ENCODE results near the gene SLC6A6. TPM values are rescaled to one million over a fixed set of nuclear protein-coding genes. Genes with fewer than 3 reads are reported as not detected.

The SLC6A6 gene
- total and polyA plus RNA-seq, 4 donors: 14.3 to 19.7 (median 16.9) TPM

- Histone ChIP-seq H3K4me3 (ENCODE audit: low read depth, low read length) (no peak overlapping the region), H3K27me3 (ENCODE audit: control insufficient read depth, insufficient read depth, low read length) (no peaks in the 10 kb centered on the region), H3K27ac (ENCODE audit: low read depth, low read length) (no peak overlapping the region), H3K36me3 (ENCODE audit: control insufficient read depth, insufficient read depth, low read length) (no peaks in the 10 kb centered on the region), H3K4me1 (ENCODE audit: control insufficient read depth, insufficient read depth, low read length) (peaks cover 18% of the 10 kb centered on the region), H3K9me3 (ENCODE audit: control insufficient read depth, insufficient read depth, low read length) (no peaks in the 10 kb centered on the region)
- no peak for DNase-seq (ENCODE audit: low read depth in 4 of 6, low spot score in 6 of 6)
- 100% methylated on average over 1 of the region's 4 CpGs for WGBS (ENCODE audit: insufficient coverage)
Measured at GRCh38 chr3:14397046-14397445, 5.4 kb upstream of the SLC6A6 start.

DNA sequence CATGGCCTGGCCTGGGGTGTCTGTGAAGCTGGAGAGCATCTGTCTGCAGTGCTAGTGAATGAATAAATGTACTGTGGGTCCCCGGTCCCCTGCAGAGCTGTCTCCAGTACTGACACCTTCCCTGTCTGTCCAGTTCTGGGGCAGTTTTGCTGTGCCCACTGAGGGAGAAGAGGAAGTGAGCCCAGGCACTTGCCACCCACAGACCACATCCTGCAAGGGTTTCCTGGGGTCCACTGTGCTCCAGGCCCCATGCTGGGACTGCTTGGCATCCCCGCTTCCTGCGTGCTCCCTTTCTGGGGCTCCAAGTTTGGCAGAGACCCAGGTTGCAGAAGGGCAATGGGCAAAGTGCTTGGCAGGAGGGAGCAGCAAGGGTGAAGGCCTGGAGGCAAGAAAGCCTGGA lies 4.9 kb upstream of the SLC6A6 start:
- peaks cover 20% of the 10 kb centered on the region for H3K4me1 ChIP-seq (ENCODE audit: control insufficient read depth, insufficient read depth, low read length)
- no peak for DNase-seq (ENCODE audit: low read depth in 4 of 6, low spot score in 6 of 6)
- H3K27me3 ChIP-seq (ENCODE audit: control insufficient read depth, insufficient read depth, low read length): no peaks in the 10 kb centered on the region
- no peaks in the 10 kb centered on the region for H3K9me3 ChIP-seq (ENCODE audit: control insufficient read depth, insufficient read depth, low read length)
- no peak overlapping the region for H3K4me3 ChIP-seq (ENCODE audit: low read depth, low read length)
- 57% methylated on average over 3 of the region's 3 CpGs for WGBS (ENCODE audit: insufficient coverage)
- no peak overlapping the region for H3K27ac ChIP-seq (ENCODE audit: low read depth, low read length)
- H3K36me3 ChIP-seq (ENCODE audit: control insufficient read depth, insufficient read depth, low read length): no peaks in the 10 kb centered on the region

- H3K27ac ChIP-seq (ENCODE audit: low read depth, low read length): no peak overlapping the region
Measured at GRCh38 chr3:14397940-14398796, 4.2 kb upstream of the SLC6A6 start.

GRCh38 chr3:14398797-14399106 lies 3.7 kb upstream of the SLC6A6 start:
- H3K4me3 ChIP-seq (ENCODE audit: low read depth, low read length): no peak overlapping the region
- no peaks in the 10 kb centered on the region for H3K9me3 ChIP-seq (ENCODE audit: control insufficient read depth, insufficient read depth, low read length)
- WGBS (ENCODE audit: insufficient coverage): 93% methylated on average over 2 of the region's 2 CpGs
- DNase-seq (ENCODE audit: low read depth in 4 of 6, low spot score in 6 of 6): no peak
- H3K27ac ChIP-seq (ENCODE audit: low read depth, low read length): no peak overlapping the region
- peaks cover 30% of the 10 kb centered on the region for H3K4me1 ChIP-seq (ENCODE audit: control insufficient read depth, insufficient read depth, low read length)
- H3K36me3 ChIP-seq (ENCODE audit: control insufficient read depth, insufficient read depth, low read length): no peaks in the 10 kb centered on the region
- H3K27me3 ChIP-seq (ENCODE audit: control insufficient read depth, insufficient read depth, low read length): no peaks in the 10 kb centered on the region

More at GRCh38 chr3:14397940-14398796, 4.2 kb upstream of the SLC6A6 start:
- peak in 1 of 6 donors; percentile 69 for DNase-seq (ENCODE audit: low read depth in 4 of 6, low spot score in 6 of 6)
- Histone ChIP-seq H3K36me3 (ENCODE audit: control insufficient read depth, insufficient read depth, low read length) (no peaks in the 10 kb centered on the region), H3K27me3 (ENCODE audit: control insufficient read depth, insufficient read depth, low read length) (no peaks in the 10 kb centered on the region), H3K4me1 (ENCODE audit: control insufficient read depth, insufficient read depth, low read length) (peaks cover 24% of the 10 kb centered on the region), H3K9me3 (ENCODE audit: control insufficient read depth, insufficient read depth, low read length) (no peaks in the 10 kb centered on the region), H3K4me3 (ENCODE audit: low read depth, low read length) (no peak overlapping the region)
- WGBS (ENCODE audit: insufficient coverage): 73% methylated on average over 12 of the region's 14 CpGs

DNA sequence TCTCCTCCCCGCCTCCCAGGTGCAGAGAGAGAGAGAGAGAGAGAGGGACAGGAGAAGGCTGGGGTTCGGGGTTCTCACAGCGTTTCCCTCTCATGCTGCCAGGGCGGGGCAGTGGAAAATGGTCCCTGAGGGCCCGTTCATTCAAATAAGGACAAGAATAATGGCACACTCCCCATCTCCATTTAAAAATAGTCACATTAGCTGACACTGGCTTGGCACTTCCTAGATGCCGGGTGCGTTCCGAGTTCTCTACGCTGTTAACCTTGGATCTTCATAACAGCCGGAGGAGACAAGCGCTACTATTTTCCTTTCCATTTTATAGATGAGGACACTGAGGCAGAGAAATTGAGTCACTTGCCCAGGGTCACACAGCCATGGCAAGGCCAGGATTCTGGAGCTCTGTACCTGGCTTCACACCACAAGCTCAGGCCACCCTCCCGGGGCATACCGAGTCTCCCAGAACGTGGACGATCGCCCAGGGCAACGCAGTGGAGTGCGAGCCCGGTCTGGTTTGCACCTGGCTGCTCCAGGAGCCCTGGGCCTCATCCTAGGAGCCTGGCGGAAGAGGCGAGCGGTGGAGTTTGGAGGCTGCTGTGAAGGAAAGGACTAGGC lies 608 bp upstream of the SLC6A6 start:
- Histone ChIP-seq H3K9me3 (ENCODE audit: control insufficient read depth, insufficient read depth, low read length) (no peaks in the 10 kb centered on the region), H3K27ac (ENCODE audit: low read depth, low read length) (peak overlapping the region; percentile 30), H3K4me3 (ENCODE audit: low read depth, low read length) (peak overlapping the region; percentile 20), H3K4me1 (ENCODE audit: control insufficient read depth, insufficient read depth, low read length) (peaks cover 58% of the 10 kb centered on the region), H3K36me3 (ENCODE audit: control insufficient read depth, insufficient read depth, low read length) (no peaks in the 10 kb centered on the region), H3K27me3 (ENCODE audit: control insufficient read depth, insufficient read depth, low read length) (peaks cover 5% of the 10 kb centered on the region)
- no peak for DNase-seq (ENCODE audit: low read depth in 4 of 6, low spot score in 6 of 6)
- whole genome bisulfite sequencing (ENCODE audit: insufficient coverage): 33% methylated on average over 19 of the region's 22 CpGs

GRCh38 chr3:14403619-14404155 lies 1.3 kb downstream of the SLC6A6 start:
- peaks cover 48% of the 10 kb centered on the region for H3K4me1 ChIP-seq (ENCODE audit: control insufficient read depth, insufficient read depth, low read length)
- no peaks in the 10 kb centered on the region for H3K9me3 ChIP-seq (ENCODE audit: control insufficient read depth, insufficient read depth, low read length)
- WGBS (ENCODE audit: insufficient coverage): 7% methylated on average over 9 of the region's 12 CpGs
- H3K27ac ChIP-seq (ENCODE audit: low read depth, low read length): no peak overlapping the region
- peaks cover 5% of the 10 kb centered on the region for H3K27me3 ChIP-seq (ENCODE audit: control insufficient read depth, insufficient read depth, low read length)
- no peaks in the 10 kb centered on the region for H3K36me3 ChIP-seq (ENCODE audit: control insufficient read depth, insufficient read depth, low read length)
- H3K4me3 ChIP-seq (ENCODE audit: low read depth, low read length): peak overlapping the region; percentile 28
- DNase-seq (ENCODE audit: low read depth in 4 of 6, low spot score in 6 of 6): peak in 2 of 6 donors; percentile 73 to 75

GRCh38 chr3:14404186-14404585 lies 1.8 kb downstream of the SLC6A6 start:
- H3K4me1 ChIP-seq (ENCODE audit: control insufficient read depth, insufficient read depth, low read length): peaks cover 46% of the 10 kb centered on the region
- H3K4me3 ChIP-seq (ENCODE audit: low read depth, low read length): peak overlapping the region; percentile 28

GRCh38 chr3:14404631-14405359 lies 2.4 kb downstream of the SLC6A6 start:
- Histone ChIP-seq H3K36me3 (ENCODE audit: control insufficient read depth, insufficient read depth, low read length) (peaks cover 3% of the 10 kb centered on the region), H3K4me1 (ENCODE audit: control insufficient read depth, insufficient read depth, low read length) (peaks cover 46% of the 10 kb centered on the region), H3K9me3 (ENCODE audit: control insufficient read depth, insufficient read depth, low read length) (no peaks in the 10 kb centered on the region), H3K27ac (ENCODE audit: low read depth, low read length) (no peak overlapping the region), H3K27me3 (ENCODE audit: control insufficient read depth, insufficient read depth, low read length) (peaks cover 5% of the 10 kb centered on the region), H3K4me3 (ENCODE audit: low read depth, low read length) (no peak overlapping the region)
- WGBS (ENCODE audit: insufficient coverage): 76% methylated on average over 10 of the region's 11 CpGs
- DNase-seq (ENCODE audit: low read depth in 4 of 6, low spot score in 6 of 6): no peak

More at GRCh38 chr3:14404186-14404585, 1.8 kb downstream of the SLC6A6 start:
- Histone ChIP-seq H3K27me3 (ENCODE audit: control insufficient read depth, insufficient read depth, low read length) (peaks cover 5% of the 10 kb centered on the region), H3K9me3 (ENCODE audit: control insufficient read depth, insufficient read depth, low read length) (no peaks in the 10 kb centered on the region), H3K36me3 (ENCODE audit: control insufficient read depth, insufficient read depth, low read length) (peaks cover under 1% of the 10 kb centered on the region), H3K27ac (ENCODE audit: low read depth, low read length) (no peak overlapping the region)
- WGBS (ENCODE audit: insufficient coverage): 0% methylated on average over 2 of the region's 3 CpGs
- DNase-seq (ENCODE audit: low read depth in 4 of 6, low spot score in 6 of 6): no peak

DNA sequence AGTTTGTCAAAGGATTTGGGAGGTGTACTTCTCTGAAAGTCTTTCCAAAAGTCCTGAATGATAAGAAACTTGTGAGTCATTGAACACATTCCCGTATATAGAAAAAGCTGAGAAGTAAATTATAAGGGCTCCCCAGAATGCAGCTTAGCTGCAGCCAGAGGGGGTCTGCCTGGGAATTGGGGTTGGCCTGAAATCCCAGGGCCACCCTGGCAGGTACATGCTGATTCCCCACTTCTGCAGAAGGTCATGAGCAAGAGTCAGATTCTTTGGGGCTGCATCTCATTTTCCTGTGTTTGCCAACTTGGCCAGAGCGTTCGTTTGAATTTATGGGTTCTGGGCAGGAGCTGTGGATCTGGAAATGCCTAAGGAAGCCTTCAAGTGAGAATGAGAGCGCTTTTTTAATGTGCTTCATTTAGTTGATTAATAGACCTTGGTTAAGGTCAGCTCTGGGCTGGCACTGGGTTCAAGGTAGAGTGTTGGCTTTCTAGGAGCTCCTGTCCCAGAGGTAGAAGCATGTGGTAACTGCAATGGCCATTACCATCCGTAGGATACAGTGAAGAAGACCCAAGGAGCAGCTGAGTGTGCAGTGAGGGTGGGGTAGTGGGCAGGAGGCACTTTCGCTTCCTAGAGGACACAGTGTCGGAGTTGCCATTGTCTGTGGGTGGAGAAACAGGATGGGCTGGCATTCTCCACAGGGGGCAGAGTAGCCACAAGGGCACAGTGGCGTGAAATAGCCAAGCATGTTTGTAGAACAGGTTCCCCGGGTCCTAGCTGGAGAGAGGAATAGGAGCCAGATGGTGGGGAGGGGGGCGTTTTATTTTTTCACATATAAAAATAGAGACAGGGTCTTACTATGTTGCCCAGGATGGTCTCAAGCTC lies 3.2 kb downstream of the SLC6A6 start:
- H3K4me1 ChIP-seq (ENCODE audit: control insufficient read depth, insufficient read depth, low read length): peaks cover 46% of the 10 kb centered on the region
- 47% methylated on average over 6 of the region's 10 CpGs for WGBS (ENCODE audit: insufficient coverage)
- H3K27ac ChIP-seq (ENCODE audit: low read depth, low read length): no peak overlapping the region
- peaks cover 5% of the 10 kb centered on the region for H3K27me3 ChIP-seq (ENCODE audit: control insufficient read depth, insufficient read depth, low read length)
- no peak overlapping the region for H3K4me3 ChIP-seq (ENCODE audit: low read depth, low read length)
- peaks cover 3% of the 10 kb centered on the region for H3K36me3 ChIP-seq (ENCODE audit: control insufficient read depth, insufficient read depth, low read length)
- peak in 1 of 6 donors; percentile 13 for DNase-seq (ENCODE audit: low read depth in 4 of 6, low spot score in 6 of 6)
- no peaks in the 10 kb centered on the region for H3K9me3 ChIP-seq (ENCODE audit: control insufficient read depth, insufficient read depth, low read length)
